ENCODE results near the gene MARS2.
A peak's percentile ranks its signal among the peaks of the same experiment; 100 is the strongest.
"Not testable (repeated sequence)": the region's sequence is repeated elsewhere in the genome, so short reads cannot be mapped to it uniquely, and the experiment has no call there.

Gene MARS2

GRCh38 chr2:197705121-197705911 is at the start of gene MARS2:
MARS2 (plus strand) TSS chr2:197705369; CDS start chr2:197705406, 37 bp downstream.
- DNase-seq = peak; percentile 97

GRCh38 chr2:197657562-197657961 is 47.6 kb upstream of the MARS2 start:
- DNase-seq = no peak

GRCh38 chr2:197661626-197662025 is 43.5 kb upstream of the MARS2 start:
- DNase-seq = no peak

GRCh38 chr2:197666277-197666676 is 38.9 kb upstream of the MARS2 start:
- no peak for DNase-seq

DNA sequence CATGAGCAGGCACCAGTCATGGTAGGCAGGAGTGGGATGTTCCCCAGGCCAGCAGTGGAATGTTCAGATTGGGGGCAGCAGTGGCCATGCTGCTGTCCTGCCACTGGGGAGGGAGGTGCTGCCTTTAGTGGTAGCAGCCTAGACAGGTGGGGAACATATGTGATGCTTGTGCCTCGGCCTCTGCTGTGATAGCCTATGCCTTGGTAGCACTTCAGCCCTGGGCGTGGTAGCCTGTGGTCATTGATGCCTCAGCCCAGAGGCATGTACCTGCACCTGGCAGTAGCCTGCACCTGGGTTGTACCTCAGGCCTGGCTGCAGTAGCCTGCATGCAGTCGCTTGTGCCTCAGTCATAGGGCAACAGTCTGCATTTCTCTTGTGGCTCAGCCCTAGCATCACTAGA is 36.9 kb upstream of the MARS2 start:
- DNase-seq = no peak

DNA sequence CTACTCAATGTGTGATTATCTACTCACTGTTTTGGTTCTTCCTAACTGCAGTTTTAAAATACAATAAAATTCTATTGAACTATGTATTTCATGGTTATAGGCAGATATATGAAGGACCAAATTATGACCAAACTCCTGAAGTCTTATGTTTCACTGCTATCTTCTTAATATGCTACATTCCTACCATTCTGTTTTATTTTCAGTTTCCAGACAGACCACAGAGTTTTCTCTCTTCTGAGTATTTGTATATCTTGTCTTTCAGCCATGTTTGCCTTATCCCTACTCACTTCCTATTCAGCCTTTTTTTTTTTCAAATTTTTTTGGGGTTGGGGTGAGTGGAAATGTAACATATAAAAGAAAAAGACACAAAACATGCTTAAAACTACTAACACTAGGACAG is 36.1 kb upstream of the MARS2 start:
- DNase-seq = no peak

DNA sequence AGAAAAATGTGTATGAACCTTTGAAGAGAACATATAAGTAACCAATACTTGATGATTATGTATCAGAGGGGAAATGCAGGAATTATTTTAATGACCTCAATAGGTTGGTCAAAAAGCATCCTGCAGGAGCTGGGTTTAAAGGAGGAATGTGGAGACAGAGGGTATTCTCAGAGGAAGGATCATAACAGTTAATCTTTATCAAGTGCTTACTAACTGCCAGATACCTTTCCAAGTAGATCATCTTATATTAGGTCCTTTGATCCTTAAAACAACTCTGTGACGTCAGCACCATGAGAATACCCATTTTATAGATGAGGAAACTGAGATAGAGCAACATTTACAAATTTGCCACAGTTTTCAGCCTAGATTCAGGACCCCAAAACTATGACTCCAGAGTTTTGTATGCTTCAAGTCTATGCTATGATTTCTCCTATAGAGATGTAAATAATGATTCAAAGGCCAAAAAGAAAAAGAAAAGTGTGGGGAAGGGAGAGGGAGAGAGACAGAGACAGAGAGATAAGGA is 32.7 kb upstream of the MARS2 start:
- no peak for DNase-seq

GRCh38 chr2:197673106-197673505 is 32.1 kb upstream of the MARS2 start:
- no peak for DNase-seq

- DNase-seq = no peak
Measured at GRCh38 chr2:197673606-197674005, 31.6 kb upstream of the MARS2 start.

- no peak for DNase-seq
Measured at GRCh38 chr2:197674060-197674459, 31.1 kb upstream of the MARS2 start.

GRCh38 chr2:197674591-197674990 is 30.6 kb upstream of the MARS2 start:
- DNase-seq = no peak

DNA sequence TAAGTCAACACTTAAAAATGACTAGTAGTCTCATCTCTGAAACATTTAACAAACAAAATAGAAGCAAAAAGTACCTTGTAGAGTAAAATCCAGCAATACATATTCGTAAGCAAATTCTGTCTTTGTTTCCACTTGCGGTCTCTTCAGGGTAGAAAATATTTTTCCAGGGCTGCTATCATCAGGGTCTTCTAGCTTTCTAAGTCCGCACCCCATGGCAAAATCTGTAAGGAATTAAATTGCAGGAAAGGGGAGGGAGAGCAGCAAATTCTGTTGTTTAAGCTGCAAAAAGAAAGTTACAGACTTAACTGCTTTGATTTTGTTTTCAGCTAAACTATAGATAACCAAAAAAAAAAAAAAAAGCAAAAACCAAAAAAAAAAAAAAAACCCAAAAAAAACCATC is 29.9 kb upstream of the MARS2 start, which contains the start of gene RFTN2:
RFTN2 (minus strand) TSS at position 342 of the 400 bp plus-strand sequence; CDS start at position 213, 129 bp downstream.
- DNase-seq = no peak

DNA sequence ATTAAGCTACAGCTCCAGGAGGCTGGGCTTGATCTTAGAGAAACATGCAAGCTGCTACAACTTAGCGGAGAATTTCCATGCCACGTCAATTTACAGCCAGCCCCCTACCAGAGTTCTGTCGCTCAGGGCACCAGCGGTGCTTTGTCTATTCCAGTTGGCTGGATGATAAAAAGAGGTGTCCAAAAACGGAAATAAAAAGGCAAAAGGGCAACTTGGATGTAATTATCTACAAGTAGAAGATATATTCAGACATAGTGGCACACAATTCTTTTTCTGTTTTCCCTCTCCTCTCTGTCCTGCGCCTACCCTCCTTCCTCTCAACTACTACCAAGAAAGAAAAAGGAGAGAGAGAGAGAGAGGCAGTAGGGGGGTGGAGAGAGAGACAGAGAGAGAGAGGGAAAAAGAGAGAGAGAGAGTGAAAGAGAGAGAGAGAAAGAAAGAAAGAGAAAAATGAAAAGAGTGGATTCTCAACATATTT is 29.4 kb upstream of the MARS2 start:
- no peak for DNase-seq

DNA sequence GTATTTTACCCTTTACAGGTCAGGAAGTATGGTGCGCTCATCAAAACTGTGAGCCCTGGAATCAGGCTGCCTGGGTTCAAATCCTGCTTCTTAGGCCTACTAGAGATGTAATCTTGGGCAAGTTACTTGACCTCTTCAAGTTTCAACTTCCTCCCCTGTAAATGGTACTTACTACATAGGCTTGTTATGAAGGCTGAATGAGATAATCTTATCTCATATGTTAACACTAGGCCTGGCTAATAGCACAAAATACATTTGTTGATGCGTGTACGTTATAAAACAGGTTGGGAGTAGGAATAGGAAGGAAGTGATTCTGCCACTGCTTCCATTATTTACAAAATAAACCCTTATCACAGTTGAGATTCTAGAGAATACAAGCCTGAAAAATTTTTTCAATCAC is 28.1 kb upstream of the MARS2 start:
- no peak for DNase-seq

DNA sequence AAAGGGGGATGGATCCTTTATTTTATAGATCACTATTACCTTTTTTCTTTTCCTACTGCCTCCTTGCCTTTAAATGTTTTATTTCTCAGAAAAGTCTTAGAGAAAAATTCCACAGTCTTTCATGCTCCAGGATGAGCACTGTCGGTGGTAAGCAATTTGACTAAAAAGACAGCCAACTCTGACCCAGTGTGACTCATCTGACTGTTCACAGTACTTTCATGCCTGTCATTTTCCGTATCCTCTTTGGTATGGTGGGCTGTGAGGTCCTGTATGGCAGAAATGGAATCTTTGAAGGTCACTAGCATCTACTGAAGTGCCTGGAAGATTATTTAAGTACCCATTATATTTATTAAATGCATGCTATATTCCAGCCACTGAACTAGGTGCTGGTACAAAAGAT is 27.7 kb upstream of the MARS2 start:
- DNase-seq = no peak

DNA sequence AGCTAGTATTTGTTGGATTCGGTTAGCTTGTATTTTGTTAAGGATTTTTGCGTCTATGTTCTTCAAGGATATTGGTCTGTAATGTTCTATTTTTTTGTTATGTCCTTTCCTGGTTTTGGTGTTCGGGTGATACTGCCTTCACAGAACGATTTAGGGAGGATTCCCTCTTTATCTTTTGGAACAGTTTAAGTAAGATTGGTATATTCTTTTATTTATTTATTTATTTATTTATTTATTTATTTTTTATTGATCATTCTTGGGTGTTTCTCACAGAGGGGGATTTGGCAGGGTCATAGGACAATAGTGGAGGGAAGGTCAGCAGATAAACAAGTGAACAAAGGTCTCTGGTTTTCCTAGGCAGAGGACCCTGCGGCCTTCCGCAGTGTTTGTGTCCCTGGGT is 10.0 kb upstream of the MARS2 start:
- not testable (repeated sequence) for DNase-seq

DNA sequence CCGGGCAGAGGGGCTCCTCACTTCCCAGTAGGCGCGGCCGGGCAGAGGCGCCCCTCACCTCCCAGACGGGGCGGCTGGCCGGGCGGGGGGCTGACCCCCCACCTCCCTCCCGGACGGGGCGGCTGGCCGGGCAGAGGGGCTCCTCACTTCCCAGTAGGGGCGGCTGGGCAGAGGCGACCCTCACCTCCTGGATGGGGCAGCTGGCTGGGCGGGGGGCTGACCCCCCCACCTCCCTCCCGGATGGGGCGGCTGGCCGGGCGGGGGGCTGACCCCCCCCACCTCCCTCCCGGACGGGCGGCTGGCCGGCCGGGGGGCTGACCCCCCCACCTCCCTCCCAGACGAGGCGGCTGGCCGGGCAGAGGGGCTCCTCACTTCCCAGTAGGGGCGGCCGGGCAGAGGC is 9.2 kb upstream of the MARS2 start:
- not testable (repeated sequence) for DNase-seq

GRCh38 chr2:197696571-197696970 is 8.6 kb upstream of the MARS2 start:
- not testable (repeated sequence) for DNase-seq

DNA sequence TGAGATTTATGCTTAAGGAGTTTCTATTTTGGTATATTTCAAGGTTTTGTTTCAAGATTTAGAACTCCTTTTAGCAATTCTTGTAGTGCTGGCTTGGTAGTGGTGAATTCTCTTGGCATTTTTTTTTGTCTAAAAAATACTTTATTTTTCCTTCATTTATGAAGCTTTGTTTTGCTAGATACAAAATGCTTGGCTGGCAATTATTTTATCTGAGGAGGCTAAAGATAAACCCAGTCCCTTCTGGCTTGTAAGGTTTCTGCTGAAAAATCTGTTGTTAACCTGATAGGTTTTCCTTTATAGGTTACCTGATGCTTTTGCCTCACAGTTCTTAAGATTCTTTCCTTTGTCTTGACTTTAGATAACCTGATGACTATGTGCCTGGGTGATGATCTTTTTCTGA is 5.4 kb upstream of the MARS2 start:
- not testable (repeated sequence) for DNase-seq

- DNase-seq = no peak
Measured at GRCh38 chr2:197700960-197701359, 4.2 kb upstream of the MARS2 start.

DNA sequence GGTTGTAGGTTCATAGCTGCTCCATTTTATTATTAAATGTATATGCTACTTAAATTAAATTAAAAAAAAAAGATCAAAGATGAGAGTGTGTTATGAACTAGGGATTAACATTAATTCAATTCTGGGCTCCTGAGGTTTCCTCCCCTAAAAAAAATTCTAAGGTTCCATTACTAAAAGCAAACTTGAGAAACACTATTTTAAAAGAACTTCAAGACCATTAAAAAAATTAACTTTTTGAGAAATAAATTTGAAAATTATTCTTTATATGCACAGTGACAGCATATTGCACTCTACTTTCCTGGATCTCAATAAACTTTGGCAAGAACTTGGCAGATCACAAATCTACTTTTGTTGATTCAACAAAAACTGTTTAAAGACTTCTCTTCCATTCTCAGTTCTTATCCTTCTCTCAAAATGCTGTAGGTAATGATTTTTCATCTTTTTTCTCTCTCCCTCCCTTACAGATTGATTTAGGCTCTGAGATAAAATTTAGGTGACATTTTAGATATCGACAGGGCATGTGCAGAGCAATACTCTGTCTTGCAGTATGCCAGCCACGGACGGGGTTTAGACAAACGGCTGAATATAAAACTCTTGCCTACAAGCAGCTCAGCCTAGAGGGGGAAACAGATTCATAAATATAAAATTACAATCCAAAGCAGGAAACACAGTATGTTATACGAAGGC is 592 bp upstream of the MARS2 start:
- DNase-seq = no peak

DNA sequence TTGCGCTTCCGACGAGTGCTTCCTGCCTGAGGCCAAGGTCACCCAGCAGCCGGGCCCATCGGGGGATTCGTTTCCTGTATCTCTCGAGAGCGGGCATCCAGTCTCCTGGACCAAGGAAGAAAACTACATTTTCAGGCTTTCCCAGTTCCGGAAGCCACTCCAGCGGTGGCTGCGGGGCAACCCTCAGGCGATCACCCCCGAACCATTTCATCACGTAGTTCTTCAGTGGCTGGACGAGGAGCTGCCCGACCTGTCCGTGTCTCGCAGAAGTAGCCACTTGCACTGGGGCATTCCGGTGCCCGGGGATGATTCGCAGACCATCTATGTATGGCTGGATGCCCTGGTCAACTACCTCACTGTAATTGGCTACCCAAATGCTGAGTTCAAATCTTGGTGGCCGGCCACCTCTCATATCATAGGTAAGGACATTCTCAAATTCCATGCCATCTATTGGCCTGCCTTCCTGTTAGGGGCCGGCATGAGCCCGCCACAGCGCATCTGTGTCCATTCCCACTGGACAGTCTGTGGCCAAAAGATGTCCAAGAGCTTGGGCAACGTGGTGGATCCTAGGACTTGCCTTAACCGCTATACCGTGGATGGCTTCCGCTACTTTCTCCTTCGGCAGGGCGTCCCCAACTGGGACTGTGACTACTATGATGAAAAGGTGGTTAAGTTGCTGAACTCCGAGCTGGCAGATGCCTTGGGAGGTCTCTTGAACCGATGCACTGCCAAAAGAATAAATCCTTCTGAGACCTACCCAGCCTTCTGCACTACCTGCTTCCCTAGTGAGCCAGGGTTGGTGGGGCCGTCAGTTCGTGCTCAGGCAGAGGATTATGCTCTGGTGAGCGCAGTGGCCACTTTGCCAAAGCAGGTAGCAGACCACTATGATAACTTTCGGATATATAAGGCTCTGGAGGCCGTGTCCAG is 1.0 kb downstream of the MARS2 start:
- DNase-seq = peak; percentile 65

DNA sequence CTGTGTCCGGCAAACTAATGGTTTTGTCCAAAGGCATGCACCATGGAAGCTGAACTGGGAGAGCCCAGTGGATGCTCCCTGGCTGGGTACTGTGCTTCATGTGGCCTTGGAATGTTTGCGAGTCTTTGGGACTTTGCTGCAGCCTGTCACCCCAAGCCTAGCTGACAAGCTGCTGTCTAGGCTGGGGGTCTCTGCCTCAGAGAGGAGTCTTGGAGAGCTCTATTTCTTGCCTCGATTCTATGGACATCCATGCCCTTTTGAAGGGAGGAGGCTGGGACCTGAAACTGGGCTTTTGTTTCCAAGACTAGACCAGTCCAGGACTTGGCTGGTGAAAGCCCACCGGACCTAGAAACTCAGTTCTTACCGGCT is 1.7 kb downstream of the MARS2 start:
- DNase-seq = no peak
